HG03439 (cell line): Measurements from ENCODE around the gene SLC22A7.

Experiments used
- ATAC-seq: cut with Tn5 transposase; IDR thresholded peaks from one replicate; pipeline ENCODE4 v1.9.1; 2021; ENCODE audit warnings: mild to moderate bottlenecking, moderate library complexity; ENCODE audit not compliant: unreplicated experiment

The SLC22A7 gene

DNA sequence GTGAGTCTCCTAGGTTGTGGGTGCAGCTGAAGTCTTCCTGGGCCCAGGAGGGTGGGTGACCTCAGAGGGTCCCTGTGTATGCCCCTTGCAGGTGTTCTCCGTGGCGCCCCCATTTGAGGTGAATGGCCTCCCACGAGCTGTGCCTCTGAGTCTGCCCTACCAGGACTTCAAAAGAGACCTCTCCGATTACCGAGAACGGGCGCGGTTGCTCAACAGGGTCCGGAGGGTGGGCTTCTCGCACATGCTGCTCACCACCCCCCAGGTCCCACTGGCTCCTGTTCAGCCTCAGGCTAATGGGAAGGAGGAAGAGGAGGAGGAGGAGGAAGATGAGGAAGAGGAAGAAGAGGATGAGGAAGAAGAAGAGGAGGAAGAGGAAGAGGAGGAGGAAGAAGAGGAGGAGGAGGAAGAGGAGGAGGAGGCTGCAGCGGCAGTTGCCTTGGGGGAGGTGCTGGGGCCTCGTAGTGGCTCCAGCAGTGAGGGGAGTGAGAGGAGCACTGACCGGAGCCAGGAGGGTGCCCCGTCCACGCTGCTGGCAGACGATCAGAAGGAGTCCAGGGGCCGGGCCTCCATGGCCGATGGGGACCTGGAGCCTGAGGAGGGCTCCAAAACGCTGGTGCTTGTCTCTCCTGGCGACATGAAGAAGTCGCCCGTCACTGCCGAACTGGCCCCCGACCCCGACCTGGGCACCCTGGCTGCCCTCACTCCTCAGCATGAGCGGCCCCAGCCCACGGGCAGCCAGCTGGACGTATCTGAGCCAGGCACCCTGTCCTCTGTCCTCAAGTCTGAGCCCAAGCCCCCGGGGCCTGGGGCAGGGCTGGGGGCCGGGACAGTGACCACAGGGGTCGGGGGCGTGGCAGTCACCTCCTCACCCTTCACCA is 15.2 kb upstream of the SLC22A7 start:
- ATAC-seq: no peak

DNA sequence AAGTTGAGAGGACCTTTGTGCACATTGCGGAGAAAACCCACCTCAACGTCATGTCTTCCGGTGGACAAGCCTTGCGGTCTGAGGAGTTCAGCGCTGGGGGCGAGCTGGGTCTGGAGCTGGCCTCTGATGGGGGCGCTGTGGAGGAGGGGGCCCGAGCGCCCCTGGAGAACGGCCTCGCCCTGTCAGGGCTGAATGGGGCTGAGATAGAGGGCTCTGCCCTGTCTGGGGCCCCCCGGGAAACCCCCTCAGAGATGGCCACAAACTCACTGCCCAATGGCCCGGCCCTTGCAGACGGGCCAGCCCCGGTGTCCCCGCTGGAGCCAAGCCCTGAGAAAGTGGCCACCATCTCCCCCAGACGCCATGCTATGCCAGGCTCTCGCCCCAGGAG is 14.6 kb upstream of the SLC22A7 start:
- ATAC-seq: no peak

DNA sequence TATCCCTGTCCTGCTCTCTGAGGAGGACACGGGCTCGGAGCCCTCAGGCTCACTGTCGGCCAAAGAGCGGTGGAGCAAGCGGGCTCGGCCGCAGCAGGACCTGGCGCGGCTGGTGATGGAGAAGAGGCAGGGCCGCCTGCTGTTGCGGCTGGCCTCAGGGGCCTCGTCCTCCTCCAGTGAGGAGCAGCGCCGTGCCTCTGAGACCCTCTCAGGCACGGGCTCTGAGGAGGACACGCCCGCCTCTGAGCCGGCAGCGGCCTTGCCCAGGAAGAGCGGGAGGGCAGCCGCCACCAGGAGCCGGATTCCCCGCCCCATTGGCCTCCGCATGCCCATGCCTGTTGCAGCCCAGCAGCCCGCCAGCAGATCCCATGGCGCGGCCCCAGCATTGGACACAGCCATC is 14.2 kb upstream of the SLC22A7 start:
- ATAC-seq: no peak

DNA sequence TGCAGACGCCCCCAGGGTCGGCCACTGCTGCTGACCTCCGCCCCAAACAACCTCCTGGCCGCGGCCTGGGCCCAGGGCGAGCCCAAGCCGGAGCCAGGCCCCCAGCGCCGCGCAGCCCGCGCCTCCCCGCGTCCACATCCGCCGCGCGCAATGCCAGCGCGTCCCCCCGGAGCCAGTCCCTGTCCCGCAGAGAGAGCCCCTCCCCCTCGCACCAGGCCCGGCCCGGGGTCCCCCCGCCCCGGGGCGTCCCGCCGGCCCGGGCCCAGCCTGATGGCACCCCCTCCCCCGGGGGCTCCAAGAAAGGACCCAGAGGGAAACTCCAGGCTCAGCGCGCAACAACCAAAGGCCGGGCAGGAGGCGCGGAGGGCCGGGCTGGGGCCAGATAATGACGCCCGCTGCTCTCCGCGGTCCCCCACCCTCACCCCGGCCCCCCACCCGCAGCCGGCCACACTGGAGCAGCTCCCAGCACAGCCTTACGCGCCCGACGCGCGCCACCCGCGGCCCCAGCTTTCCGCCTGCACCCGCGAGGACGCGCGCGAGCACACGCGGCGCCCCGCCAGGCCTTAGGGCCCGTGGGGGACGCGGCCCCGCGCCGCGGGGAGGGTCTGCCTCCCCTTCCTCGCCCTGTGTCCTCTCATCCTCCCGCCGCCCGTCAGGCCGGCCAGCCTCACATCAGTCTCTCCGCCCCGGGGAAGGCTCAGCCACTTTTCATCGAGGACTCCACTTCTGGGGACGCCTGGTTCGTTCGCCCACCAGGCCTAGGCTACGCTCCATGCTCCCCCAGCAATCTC is 12.9 kb upstream of the SLC22A7 start:
- no peak for ATAC-seq

DNA sequence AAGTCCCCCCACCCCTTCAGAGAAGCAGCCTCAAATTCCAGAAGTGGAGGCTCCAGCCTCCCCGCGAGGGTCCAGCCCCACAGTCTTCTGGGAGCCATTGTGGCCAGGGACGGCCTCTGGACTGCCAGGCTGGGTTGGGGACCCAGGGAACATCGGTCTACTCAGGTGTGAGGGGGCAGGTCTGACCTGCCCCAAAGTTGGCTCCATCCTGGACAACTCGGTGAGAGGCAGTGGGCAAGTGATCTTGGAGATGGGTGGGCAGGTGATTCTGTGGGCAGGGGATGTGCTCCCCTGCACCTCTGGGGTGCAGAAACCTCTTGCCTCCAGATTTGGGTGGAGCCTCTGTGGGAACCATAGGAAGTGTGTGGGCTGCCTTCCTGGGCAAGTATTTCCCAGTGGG is 12.2 kb upstream of the SLC22A7 start:
- no peak for ATAC-seq

DNA sequence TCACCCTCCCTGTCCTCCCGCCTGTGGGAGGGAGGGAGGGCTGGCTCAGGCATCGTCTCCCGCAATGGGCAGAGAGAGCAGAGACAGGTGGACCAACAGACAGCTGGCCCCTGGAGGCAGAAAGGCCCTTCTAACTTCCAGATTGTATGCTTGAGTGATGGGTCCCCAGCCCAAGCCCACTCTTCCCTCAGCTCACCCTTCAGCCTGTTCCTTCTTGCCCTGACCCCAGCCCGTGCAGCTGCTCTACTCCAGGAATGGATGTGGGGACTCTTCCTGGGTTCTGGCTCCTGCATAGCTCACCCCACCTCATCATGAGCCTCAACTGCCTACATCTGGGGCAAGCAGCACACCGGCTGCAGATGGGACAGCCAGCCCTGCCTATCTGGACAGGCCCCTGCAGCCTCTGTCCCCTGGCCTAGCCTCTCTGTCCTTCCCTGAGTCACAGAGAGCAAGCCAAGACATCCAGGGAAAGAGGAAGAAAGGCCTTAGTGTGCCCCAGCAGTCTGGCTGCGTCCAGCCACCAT is 11.5 kb upstream of the SLC22A7 start:
- ATAC-seq: no peak

DNA sequence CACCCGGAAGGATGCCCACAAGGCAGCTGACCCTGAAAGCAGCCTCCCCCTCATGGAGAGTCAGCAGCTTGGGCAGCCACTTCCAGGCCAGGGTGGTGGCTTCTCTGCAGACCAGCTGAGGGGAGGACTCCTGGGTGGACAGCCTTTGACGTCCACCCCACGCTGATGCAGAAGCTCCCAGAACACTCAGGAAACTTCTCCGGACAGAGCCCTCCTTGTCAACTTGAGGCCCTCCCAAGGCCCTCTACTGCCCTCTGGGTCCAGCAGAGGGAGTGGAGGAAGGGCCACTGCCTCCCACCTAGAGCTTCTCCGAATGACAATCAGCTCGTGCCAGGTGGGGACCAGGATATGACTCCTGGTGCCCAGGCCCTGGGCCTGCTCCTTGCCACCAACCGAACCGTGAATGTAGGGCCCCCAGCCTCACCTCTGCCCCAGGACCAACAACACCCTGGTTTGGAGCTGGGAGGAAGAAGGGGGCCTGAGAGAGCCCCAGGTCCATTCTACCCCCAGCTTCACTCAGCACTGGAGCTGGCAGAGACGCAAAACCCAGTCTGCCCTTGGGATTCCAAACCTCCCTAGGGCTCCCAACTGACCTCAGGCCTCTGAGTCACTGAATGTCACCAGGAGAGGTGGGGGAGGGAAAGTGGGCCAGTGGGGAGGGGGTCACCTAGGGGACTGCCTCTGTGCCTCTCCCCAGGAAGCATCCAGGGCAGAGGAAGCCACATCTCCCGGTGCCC is 10.9 kb upstream of the SLC22A7 start:
- no peak for ATAC-seq

DNA sequence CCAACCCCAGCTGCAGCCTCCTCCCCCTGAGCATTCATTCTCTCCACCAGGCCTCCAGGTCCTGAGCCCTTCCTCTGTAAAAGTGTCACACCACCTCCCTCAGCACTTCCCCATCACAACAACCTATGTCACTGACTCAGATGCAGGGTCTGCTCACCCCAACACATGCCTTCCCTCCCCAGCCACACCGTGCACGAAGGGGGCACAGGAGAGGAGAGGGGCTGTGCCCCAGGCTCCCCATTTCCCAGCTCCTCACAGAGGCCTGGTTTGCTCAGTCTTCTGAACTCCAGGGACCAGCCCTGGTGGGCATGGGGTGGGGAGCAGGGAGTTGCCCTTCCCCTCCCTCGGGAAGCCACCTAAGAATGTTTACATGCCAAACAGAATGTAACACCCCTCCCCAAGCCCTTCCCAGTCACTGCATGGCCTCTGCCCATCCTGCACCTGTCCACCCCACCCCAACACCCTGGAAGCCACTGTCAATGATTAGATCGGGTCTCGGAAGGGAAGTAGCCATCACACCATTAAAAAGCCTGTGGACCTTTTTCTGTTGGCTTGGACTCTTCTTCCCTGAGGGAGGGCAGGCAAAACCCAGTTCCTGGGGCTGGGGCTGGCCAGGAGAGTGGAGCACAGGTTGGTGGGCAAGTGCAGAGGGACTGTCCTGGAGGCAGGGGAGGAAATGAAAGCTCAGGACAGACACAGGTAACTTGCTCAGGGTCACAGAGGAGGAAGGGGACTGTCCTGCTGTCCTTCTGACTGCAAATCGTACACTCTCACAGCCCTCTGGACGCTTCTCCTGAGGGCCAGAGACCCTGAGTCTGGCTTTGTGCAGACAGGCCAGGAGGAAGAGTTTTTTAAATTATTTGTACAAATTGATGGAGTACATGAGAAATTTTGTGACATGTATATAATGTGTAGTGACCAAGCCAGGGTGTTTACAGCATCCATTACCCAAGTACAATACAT is 10.1 kb upstream of the SLC22A7 start:
- ATAC-seq: no peak

DNA sequence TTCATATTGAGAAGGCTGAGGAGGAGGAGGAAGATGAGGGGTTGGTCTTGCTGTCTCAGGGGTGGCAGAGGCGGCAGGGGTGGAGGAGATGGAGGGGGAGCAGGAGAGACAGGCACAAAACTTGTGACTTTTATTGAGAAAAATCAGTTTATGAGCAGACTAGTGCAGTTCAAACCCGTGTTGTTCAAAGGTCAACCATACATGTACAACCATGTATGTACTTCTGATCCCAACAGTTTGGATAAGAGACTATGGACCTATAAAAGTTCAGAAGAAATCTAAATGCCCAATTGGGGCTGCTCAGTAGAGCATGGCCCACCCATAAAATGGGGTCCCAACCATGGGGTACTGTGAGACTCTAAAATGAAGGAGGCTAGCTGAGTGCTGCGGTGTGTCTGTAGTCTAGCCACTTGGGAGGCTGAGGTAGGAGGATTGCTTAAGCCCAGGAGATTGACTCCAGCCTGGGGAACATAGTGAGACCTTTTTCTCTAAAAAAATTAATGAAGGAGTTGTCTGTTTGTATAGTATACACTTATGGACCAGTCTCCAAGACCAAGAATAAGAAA is 7.6 kb upstream of the SLC22A7 start:
- no peak for ATAC-seq

DNA sequence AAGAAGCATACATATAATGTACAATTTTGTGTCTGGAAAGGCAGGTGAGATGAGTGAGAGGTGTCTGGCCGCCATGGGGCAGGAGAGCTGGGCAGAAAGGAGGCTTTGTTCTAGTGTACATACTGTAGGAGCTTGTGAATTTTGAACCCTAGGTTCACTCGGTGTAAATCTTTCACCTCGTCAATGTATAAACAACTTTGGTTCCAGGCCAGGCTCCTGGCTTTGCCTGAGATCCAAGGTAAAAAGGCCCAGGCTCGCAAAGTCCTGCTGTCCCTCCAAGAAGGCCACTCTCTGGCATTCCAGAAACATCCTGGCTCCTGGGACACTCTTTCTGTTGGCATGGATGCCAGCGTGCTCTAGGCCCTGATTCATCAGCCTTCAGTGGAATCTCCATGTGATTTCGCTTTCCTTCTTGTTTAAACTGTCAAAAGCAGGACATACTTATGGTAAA is 7.1 kb upstream of the SLC22A7 start:
- no peak for ATAC-seq

DNA sequence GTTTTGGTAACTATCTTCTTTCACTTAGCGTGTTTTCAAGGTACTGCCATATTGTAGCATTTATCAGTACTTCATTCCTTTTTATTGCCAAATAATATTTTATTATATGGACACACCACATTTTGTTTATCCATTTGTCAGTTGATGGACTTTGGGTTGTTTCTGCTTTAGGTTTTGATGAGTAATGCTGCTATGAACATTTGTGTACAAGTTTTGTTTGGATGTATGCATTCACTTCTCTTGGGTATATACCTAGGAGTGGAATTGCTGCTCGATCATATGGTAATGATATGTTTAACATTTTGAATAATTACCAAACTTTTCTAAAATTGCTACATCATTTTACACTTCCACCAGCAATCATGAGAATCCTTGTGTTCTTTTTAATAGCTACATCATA is 6.4 kb upstream of the SLC22A7 start:
- ATAC-seq: no peak

DNA sequence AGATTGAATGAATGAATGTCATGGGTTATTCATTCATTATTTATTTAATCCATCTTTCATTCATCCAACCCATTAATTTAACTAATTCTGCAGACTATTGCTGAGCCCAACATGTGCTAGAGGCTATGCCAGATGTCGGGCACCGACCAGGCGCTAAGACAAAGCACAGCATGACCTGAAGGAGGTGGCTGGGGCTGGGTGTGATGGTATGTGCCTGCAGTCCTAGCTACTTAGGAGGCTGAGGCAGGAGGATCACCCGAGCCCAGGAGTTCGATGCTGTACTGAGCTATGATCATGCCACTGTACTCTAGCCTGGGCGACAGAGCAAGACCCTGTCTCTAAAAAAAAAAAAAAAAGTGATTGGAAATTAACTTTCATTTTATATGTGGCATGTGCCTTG is 5.7 kb upstream of the SLC22A7 start:
- no peak for ATAC-seq

DNA sequence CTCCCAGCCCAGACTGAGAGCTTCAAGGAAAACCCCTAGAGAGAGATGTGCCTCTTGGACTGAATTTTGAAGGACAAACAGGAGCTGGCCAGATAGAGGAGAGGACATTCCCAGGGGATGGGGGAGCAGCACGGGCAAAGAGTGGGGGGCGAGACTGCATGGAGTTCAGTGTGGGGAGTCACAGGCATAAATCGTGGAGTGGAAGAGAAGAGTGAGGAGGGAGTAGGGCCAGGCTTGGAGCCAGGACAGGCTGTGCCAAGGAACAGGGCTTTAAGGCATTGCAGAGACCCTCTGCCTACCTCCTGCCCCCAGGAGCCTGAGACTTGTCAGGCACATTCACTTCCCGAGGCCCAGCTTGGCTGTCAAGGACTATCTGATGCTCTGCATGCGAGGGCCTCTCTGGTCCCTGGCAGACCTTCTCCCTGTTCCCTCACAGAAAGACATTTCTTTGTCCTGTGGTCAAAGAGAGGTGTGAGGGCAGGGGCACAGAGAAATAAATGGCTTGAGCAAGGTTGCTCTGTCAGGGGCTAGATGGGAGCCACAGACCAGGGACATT is 5.2 kb upstream of the SLC22A7 start:
- ATAC-seq: no peak

DNA sequence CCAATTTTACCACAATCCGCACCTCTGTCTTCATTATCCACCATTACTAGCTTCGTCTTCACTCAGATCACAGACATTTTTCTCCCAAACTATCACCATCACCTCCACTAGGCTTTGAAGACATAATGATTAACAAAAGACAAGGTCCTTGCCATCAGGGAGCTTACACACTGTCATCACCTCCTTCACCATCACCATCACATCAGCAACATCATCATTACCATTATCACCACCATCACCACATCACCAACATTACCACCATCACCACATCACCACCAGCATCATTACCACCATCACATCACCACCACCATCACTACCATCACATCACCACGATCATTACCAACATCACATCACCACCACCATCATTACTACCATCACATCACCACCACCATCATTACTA is 4.4 kb upstream of the SLC22A7 start:
- ATAC-seq: no peak

DNA sequence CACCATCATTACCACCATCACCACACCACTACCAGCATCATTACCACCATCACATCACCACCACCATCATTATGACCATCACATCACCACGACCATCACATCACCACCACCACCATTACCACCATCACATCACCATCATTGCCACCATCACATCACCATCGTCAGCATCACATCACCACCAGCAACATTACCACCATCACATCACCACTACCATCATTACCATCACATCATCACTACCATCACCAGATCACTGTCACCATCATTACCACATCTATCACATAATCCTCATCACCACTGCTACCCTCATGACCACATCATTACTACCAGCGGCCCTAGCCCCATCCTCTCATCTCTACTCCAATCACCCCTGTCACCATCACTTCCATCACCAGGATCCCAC is 3.5 kb upstream of the SLC22A7 start:
- ATAC-seq: no peak

DNA sequence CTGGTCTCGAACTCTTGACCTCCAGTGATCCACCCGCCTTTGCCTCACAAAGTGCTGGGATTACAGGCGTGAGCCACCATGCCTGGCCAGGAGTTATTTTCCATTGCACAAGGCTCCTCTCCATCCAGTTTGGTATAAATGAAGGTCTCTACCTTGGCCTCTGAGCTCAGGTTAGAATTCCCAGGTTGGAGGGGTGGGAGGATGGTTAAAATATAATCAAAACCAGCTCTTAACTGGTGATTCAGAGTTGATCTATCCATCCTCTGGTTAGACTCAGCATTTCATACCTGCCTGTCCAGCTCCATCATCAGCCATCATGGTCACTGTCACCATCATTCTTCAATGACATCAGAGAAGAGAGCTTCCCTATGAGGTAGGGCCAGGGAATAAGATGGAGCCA is 2.6 kb upstream of the SLC22A7 start:
- no peak for ATAC-seq

DNA sequence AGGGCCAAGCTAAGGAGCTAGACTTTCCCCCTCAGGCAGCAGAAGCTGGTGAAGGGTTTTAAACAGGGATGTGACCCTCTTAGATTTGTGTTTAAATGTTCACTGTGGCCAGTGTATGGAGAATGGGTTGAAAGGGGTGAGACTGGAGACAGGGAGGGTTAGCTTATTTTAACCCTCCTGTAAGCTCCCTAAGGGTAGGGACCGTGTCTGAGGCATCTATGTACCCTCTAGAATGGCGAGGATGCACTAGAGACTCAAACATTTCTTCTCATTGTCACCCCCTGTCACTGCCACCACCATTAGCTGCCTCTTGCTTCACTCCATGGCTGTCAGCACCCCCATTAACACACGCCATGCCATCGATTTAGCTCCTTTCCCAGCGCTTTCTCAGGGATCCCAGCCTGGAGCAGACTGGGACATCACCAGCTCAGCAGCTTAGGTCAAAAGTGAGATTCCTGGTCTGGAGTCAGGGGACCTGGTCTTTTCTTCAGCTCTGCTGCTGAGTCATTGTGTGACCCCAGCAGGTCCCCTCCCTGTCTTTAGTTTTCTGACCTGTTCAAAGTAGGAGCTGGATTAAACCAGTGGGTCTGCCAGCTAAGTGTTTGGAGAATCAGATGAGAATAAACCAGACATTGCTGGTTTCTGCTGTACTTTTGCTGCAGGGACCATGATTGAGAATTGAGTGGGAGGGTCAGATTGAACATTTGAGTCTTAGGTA is 1.1 kb upstream of the SLC22A7 start:
- no peak for ATAC-seq

DNA sequence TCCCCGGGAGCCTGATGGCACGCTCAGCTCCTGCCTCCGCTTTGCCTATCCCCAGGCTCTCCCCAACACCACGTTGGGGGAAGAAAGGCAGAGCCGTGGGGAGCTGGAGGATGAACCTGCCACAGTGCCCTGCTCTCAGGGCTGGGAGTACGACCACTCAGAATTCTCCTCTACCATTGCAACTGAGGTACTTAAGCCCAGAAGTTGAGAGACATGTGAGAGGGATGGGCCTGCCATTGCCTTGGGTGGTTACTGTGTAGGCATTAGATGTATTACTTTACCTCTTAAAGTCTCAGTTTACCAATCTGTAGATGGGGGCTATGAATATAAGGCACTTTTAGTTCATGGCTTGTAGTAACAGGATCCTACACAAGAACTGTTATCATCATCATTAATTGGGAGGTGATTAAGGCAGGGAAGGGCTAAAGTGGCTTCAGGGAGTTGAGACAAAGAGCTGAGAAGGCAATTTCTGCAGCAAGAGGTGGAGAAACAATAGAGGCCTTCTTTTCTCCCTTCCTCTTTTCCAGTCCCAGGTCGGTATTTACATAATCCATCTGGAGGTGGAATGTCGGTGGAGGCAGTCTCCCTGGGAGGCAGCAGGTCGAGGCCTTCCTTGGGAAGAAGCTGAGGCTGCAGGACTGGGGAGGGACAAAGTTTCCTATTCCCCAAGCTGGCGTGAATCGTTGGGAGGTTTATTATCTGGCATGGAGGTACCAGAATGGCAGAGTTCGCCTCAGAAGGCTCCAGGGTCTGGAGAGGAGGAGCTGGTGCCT is 691 bp downstream of the SLC22A7 start:
- ATAC-seq: no peak
